Skin of body (tissue), 2 donors: ENCODE data around the gene TSEN54. TPM values are rescaled to one million over a fixed set of nuclear protein-coding genes. Genes with fewer than 3 reads are reported as not detected.
"Not testable (repeated sequence)": the region's sequence is repeated elsewhere in the genome, so short reads cannot be mapped to it uniquely, and the experiment has no call there.

Source experiments
- DNase-seq: peaks from one replicate; lab custom pipeline; 2025; lab: John Stamatoyannopoulos, UW
- total RNA-seq: library from RNA; depleted of rRNA; stranded (reverse); fragments of >200 nt; gene quantifications from one replicate; pipeline ENCODE4 v1.2.3, GENCODE V29; 2014

TSEN54 gene
- total RNA-seq, 1 donor from 2014 or later, result 13.6 TPM

- DNase-seq, result no peak
These were observed 1.9 kb downstream of the TSEN54 start for GRCh38 chr17:75518201-75518600.

GRCh38 chr17:75518983-75519537 lies 2.7 kb downstream of the TSEN54 start:
- no peak for DNase-seq

GRCh38 chr17:75520413-75520812 lies 4.1 kb downstream of the TSEN54 start:
- not testable (repeated sequence) for DNase-seq

- no peak for DNase-seq
These were observed 5.0 kb downstream of the TSEN54 start for GRCh38 chr17:75521290-75521689.

GRCh38 chr17:75521951-75522727 lies 5.8 kb downstream of the TSEN54 start:
- DNase-seq, result no peak

- no peak for DNase-seq
These were observed 7.3 kb downstream of the TSEN54 start for GRCh38 chr17:75523647-75524046.

- no peak for DNase-seq
These were observed 8.1 kb downstream of the TSEN54 start for GRCh38 chr17:75524269-75524969.

- no peak for DNase-seq
These were observed 8.9 kb downstream of the TSEN54 start, which contains the start of gene LLGL2 for GRCh38 chr17:75524970-75525805. TSS of gene LLGL2 (plus strand) at chr17:75525697. CDS start at chr17:75543427, 17,730 bp downstream.

- no peak for DNase-seq
These were observed 9.7 kb downstream of the TSEN54 start for GRCh38 chr17:75525806-75526554.

- DNase-seq, result no peak
These were observed 10.4 kb downstream of the TSEN54 start for GRCh38 chr17:75526555-75527270.

GRCh38 chr17:75530837-75531720 lies 14.8 kb downstream of the TSEN54 start:
- no peak for DNase-seq

- DNase-seq, result no peak
These were observed 15.4 kb downstream of the TSEN54 start for GRCh38 chr17:75531721-75532072.

GRCh38 chr17:75535119-75535537 lies 18.8 kb downstream of the TSEN54 start:
- no peak for DNase-seq

- DNase-seq, result no peak
These were observed 19.5 kb downstream of the TSEN54 start for GRCh38 chr17:75535871-75536270.

- no peak for DNase-seq
These were observed 20.0 kb downstream of the TSEN54 start for GRCh38 chr17:75536366-75536765.

- DNase-seq, result no peak
These were observed 23.8 kb downstream of the TSEN54 start for GRCh38 chr17:75539967-75540729.

GRCh38 chr17:75540923-75541503 lies 24.7 kb downstream of the TSEN54 start:
- DNase-seq, result no peak

- no peak for DNase-seq
These were observed 25.9 kb downstream of the TSEN54 start for GRCh38 chr17:75542229-75542628.
